Effector memory CD4-positive, alpha-beta T cell (primary cell): ENCODE measurements around the gene YPEL1.

Experiments
- DNase-seq, 3 donors: peaks; one replicate each; pipeline ENCODE4 v3.0.0-alpha.2; 2020
- H3K27ac ChIP-seq: 2 replicates; pipeline ENCODE4 v1.7.0; 2013; ENCODE audit warnings: mild to moderate bottlenecking, low read length, moderate library complexity; ENCODE audit not compliant: insufficient read depth, poor library complexity, severe bottlenecking
- H3K27me3 ChIP-seq: replicated peaks from 2 replicates; pipeline ENCODE4 v1.7.0; 2013; ENCODE audit warnings: mild to moderate bottlenecking, low read length; ENCODE audit not compliant: insufficient read depth, control insufficient read depth, poor library complexity, severe bottlenecking
- H3K36me3 ChIP-seq: 2 replicates; pipeline ENCODE4 v1.7.0; 2013; ENCODE audit warnings: mild to moderate bottlenecking, low read length, moderate library complexity; ENCODE audit not compliant: control insufficient read depth, insufficient read depth
- H3K4me1 ChIP-seq: 2 replicates; pipeline ENCODE4 v1.7.0; 2013; ENCODE audit warnings: low read length, mild to moderate bottlenecking; ENCODE audit not compliant: control insufficient read depth, insufficient read depth, poor library complexity, severe bottlenecking
- H3K4me3 ChIP-seq: 2 replicates; pipeline ENCODE4 v1.7.0; 2013; ENCODE audit warnings: low read length, low read depth, mild to moderate bottlenecking; ENCODE audit not compliant: insufficient read depth, poor library complexity, severe bottlenecking
- H3K9me3 ChIP-seq: 2 replicates; pipeline ENCODE4 v1.7.0; 2013; ENCODE audit warnings: mild to moderate bottlenecking, low read length, moderate library complexity; ENCODE audit not compliant: control insufficient read depth
- total RNA-seq, 3 donors: gene quantifications; one replicate each; lab custom pipeline; 2026; lab: John Stamatoyannopoulos, UW

YPEL1 gene, protein sequence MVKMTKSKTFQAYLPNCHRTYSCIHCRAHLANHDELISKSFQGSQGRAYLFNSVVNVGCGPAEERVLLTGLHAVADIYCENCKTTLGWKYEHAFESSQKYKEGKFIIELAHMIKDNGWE
- total RNA-seq = 12.4 to 23.2 (median 15.0) reads per million in 3 donors

DNA sequence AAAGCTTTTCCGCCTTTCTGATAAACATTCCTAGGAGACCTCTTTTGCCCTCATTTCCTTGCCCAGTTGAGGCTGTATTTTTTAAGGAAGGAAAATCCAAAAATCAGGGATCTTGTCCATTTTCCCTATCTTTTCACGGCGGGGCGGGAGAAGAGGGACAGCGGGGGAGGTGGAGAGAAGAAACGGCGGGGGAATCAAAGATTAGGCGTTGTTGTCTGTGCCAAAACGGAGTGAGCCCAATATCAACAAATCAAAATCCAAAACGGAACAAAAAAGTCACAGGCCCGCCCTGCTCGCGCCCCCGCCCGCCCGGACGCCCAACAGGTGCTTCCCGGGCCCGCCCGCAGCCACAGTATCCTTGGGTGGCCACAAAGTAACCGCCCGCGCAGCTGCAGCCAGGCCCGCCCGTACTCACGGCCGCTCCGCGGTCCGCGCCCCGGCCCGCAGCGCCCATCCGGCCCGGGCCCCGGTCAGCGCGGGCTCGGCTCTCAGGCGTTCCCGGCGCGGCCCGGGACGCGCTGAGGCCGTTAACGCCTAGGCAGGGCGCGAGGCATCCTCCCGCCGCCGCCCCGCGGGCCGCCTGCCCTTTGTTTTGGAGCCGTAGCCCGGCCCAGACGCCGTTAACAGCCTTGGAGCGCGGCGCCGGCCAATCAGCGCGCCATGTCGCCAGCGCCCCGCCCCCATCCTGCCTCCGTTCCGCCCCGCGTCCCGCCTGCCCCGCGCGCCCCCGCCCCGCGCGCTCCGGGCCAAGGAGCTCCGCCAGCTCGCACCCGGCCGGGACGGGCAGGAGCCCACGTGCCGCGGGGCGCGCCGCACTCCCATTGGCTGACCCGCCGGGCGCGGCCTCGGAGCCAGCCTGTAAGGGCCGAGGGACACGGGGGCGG, at the start of gene YPEL1:
Gene YPEL1 (minus strand): TSS at position 595 of the 884 bp plus-strand sequence. CDS start 25,050 bp downstream, outside the sequence.
- Histone ChIP-seq H3K27me3 (no peaks in the 10 kb centered on the region), H3K4me3 (peak within 1 kb of the TSS; percentile 81), H3K4me1 (peaks cover 9% of the 10 kb centered on the region), H3K9me3 (no peaks in the 10 kb centered on the region), H3K36me3 (no peaks in the 10 kb centered on the region), H3K27ac (peak within 1 kb of the TSS; percentile 62)
- DNase-seq = peak; percentile 92 to 94 (median 92)

DNA sequence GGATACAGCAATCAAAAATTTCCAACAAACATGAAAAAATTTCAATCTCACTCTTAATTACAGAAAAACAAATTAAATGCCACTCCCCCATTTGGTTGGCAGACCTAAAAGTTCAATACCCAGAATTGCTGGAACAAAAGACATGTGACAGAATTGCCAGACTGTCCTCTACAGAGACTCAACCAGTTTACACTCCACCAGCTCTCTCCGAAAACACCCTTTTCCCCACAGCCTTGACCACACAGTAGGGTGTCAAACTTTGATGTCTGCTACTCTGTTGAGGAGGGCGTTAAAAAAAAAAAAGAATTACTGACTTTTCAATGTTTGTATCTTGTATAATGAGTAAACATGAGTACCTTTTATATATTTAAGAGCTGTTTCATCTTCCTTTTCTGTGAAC, 44.7 kb upstream of the YPEL1 start:
- no peak for DNase-seq
- Histone ChIP-seq H3K4me3 (no peak overlapping the region), H3K4me1 (no peaks in the 10 kb centered on the region), H3K36me3 (peaks cover 4% of the 10 kb centered on the region), H3K27me3 (no peaks in the 10 kb centered on the region), H3K27ac (no peak overlapping the region), H3K9me3 (no peaks in the 10 kb centered on the region)

DNA sequence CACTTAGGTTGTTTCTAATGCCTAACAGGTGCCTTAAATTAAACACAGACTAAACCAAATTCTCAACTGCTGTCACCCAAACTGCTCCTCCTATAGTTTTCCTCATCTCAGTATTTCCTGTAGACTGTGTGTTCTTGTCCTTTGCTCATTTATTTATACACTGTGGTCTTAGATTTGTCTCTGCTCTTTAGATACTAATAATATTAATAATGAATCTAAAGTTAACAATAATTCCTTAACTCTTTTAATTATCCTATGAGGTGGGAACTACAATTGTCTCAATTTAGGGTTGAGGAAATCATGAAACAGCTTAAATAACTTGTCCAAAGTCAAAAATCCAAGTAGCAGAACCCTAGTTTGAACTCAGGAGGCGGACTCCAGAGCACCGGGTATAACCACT, 43.9 kb upstream of the YPEL1 start:
- no peaks in the 10 kb centered on the region for H3K4me1 ChIP-seq
- no peaks in the 10 kb centered on the region for H3K27me3 ChIP-seq
- H3K4me3 ChIP-seq = no peak overlapping the region
- DNase-seq = no peak
- H3K9me3 ChIP-seq = no peaks in the 10 kb centered on the region
- H3K27ac ChIP-seq = no peak overlapping the region
- peaks cover 4% of the 10 kb centered on the region for H3K36me3 ChIP-seq

DNA sequence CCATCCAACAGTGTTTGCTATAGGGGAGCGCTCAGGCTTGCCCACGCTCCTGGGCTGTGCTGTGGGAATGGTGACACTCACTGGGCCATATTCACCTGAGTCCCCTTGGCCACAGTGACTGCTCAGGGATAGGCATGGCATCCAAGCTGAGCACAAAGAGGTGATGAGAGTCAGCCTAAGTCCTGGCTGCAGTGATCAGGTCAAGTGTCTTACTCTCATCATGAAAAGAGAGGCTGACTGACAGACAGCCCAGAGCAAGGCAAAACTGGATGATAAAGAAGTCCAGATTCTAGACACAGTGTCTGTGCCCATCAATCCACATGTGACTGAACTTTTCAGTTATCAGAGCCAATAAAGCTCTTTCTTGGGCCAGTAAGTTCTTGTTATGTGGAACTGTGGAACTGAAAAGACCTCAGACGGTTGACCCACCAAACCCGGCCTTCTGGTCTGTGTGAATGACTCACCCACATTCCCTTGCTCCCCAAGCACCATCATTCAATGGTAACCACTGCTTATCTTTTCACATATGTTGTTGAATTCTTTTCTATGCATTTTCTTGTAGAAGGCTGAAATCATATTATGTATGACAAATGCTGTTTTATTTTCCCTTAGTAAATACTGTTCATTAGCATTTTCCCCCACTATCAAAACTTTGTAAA, 43.2 kb upstream of the YPEL1 start:
- Histone ChIP-seq H3K4me1 (no peaks in the 10 kb centered on the region), H3K27ac (no peak overlapping the region), H3K9me3 (no peaks in the 10 kb centered on the region), H3K36me3 (peaks cover 4% of the 10 kb centered on the region), H3K27me3 (no peaks in the 10 kb centered on the region), H3K4me3 (no peak overlapping the region)
- no peak for DNase-seq

DNA sequence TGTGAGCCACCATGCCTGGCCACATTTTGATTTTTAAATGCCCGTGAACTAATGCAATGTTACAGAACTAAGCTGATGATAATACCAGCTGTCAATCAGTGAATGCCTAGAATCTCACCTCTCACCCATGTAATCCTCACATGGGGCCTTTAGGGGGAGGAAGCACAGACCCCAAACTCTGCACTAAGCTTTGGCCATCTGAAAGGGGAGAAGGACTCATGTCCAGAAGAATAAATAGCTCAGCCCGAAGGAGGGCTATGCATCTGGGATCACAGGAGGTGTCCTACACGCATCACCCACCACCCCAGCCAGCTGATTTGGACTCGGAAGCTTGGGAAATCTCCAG, 36.0 kb upstream of the YPEL1 start:
- Histone ChIP-seq H3K27ac (no peak overlapping the region), H3K4me3 (no peak overlapping the region), H3K4me1 (no peaks in the 10 kb centered on the region), H3K27me3 (no peaks in the 10 kb centered on the region), H3K9me3 (no peaks in the 10 kb centered on the region), H3K36me3 (peaks cover 45% of the 10 kb centered on the region)
- DNase-seq = no peak

DNA sequence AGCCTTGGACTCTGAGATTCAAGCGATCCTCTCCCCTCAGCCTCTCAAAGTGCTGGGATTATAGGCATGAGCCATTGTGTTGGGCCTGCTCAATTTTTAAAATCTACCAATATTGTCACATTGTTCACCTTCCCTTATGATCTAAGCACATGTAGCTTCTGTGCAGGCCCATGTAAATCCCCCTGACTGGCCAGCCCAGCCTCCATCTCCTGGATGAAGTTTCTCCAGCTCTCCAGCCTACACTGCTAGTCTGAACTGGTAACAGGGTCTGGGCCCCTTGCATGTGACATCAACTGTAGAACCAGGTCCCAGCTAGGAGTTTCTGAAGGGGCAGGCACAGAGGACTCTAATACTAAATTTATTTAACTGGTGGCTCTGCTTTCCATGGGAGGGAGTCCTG, 32.8 kb upstream of the YPEL1 start:
- Histone ChIP-seq H3K27me3 (no peaks in the 10 kb centered on the region), H3K9me3 (no peaks in the 10 kb centered on the region), H3K4me1 (peaks cover 15% of the 10 kb centered on the region), H3K27ac (no peak overlapping the region), H3K4me3 (no peak overlapping the region), H3K36me3 (peaks cover 67% of the 10 kb centered on the region)
- DNase-seq = no peak

DNA sequence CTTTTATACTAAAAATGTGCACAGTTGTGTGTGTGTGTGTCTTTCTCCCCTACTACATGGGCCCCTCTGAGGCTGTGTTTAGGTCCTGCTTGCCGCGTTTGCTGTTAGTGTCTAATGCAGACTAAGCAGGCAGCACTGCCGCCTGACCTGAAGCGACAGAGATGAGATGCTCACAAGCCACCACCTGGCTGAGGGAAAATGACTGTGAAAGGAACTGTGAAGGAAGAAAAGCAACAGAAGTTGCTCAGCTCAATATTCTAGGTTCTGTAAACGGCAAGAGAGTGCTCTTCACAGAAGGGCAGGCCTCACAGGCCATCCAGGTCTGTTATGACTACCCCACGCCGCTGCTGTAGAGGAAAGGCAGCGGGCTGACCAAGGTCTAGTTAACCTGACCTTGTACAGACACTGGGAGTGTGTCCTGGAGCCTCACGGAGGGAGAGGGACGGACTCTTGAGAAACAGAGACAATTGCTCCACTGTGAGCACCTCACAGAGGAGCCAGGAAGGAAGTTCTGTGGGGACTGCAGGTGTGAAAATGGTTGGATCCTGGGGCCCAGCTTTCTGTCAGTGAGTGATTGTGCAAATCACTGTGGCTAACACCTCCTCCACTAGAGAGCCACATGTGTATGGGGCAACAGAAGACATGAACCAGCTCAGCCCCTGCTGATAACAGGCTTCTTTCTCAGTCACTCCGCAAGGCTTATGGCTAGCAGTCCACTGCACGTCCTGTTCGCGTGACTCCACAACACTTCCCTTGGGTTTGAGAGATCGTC, 31.3 kb upstream of the YPEL1 start:
- Histone ChIP-seq H3K27me3 (no peaks in the 10 kb centered on the region), H3K36me3 (peaks cover 69% of the 10 kb centered on the region), H3K4me3 (no peak overlapping the region), H3K27ac (peak overlapping the region; percentile 14), H3K4me1 (peaks cover 18% of the 10 kb centered on the region), H3K9me3 (no peaks in the 10 kb centered on the region)
- peak; percentile 33 to 64 (median 47) for DNase-seq

DNA sequence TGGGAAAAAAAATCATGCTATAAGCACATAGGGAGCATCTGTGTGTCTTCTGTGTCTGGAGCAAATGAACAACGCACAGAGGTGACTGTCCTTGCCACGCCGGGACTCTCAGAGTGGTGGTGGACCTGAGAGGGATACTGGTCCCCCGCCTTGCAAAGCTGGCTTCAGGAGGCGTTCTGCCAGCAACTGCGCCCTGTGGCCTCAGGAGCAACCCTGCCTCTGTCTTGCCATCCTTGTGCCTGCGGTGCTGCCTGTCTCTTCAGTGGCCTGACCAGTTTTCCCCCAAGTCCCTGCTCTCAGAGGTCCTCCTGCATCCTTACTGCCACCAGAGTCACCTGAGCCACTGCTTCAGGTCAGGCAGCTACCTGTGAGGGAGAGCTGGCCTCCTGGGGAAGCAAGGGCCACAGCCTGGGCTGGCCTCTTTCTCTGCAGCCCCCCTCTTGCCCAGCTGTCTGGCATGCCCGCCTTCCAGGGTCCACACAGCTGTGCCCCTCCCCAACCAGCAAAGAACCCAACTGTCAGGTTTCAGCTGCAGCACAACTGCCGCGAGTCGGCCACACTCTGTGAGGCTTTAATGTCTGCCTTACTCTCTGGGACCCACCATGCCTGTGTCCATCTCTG, 30.4 kb upstream of the YPEL1 start:
- no peaks in the 10 kb centered on the region for H3K9me3 ChIP-seq
- H3K4me3 ChIP-seq = no peak overlapping the region
- peaks cover 18% of the 10 kb centered on the region for H3K4me1 ChIP-seq
- no peaks in the 10 kb centered on the region for H3K27me3 ChIP-seq
- H3K27ac ChIP-seq = peak overlapping the region; percentile 14
- DNase-seq = no peak
- peaks cover 69% of the 10 kb centered on the region for H3K36me3 ChIP-seq

DNA sequence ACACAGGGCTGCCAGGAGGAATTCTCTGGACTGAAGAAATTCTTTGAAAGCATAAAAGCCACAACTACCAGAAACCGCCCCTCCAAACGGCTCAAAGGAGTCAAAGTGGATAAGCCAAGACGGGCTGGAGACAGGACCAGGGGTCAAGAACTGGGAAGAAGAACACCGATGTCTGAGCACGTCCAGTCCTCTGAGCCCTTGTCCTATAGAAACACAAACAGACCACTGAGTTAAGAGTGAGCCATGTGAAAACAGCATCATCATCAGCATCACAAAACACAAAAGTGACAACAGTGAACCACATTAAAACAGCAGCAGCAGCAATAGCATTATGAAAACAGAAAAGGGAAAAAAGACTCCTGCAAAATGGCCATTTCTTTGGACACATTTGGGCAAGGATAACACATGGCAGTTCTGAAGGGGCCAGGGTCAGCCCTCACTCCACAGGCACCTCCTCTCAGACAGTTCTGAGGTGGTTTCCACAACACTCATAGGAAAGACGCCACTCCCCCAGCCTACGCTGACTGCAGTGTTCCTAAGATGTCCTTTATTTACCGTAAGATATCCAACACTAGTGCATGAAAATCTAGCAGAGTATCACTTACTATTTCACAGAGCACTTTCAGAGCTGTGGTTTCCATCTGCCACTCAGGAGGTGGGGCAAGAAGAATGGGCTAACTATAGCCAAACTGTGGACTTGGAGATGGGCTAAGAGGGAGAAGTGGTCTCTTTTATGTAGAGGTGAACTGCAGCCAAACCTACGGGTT, 28.6 kb upstream of the YPEL1 start:
- Histone ChIP-seq H3K4me3 (no peak overlapping the region), H3K27me3 (no peaks in the 10 kb centered on the region), H3K27ac (peak overlapping the region; percentile 5), H3K36me3 (peaks cover 65% of the 10 kb centered on the region), H3K9me3 (no peaks in the 10 kb centered on the region), H3K4me1 (peaks cover 18% of the 10 kb centered on the region)
- no peak for DNase-seq
